Neural cell (in vitro differentiated cells): ENCODE results near the gene EFHD1.

ENCODE experiments used
- EP300 ChIP-seq: fragments of 450-650 bp; conservative IDR thresholded peaks from 2 replicates; pipeline ENCODE4 v1.6.1; 2014; ENCODE audit warnings: antibody characterized with exemption, mild to moderate bottlenecking, moderate library complexity; ENCODE audit not compliant: poor library complexity, severe bottlenecking
- EZH2 ChIP-seq: fragments of 200-600, 300-800 bp; shearing (Covaris generic), sonication (generic); IDR thresholded peaks from 2 replicates; pipeline ENCODE4 v1.6.1; 2014; ENCODE audit warnings: antibody characterized with exemption, low read length, borderline replicate concordance, mild to moderate bottlenecking; ENCODE audit not compliant: insufficient read depth, poor library complexity, severe bottlenecking
- POLR2AphosphoS5 ChIP-seq: IDR thresholded peaks from 2 replicates; pipeline ENCODE4 v1.6.1; 2012
- REST ChIP-seq: IDR thresholded peaks from 2 replicates; pipeline ENCODE4 v1.6.1; 2012; ENCODE audit warnings: borderline replicate concordance
- SMC3 ChIP-seq: fragments of 450-650 bp; conservative IDR thresholded peaks from 2 replicates; pipeline ENCODE4 v1.6.1; 2014; ENCODE audit warnings: antibody characterized with exemption, mild to moderate bottlenecking, moderate library complexity; ENCODE audit not compliant: poor library complexity
- TAF1 ChIP-seq: IDR thresholded peaks from 2 replicates; pipeline ENCODE4 v1.6.1; 2012; ENCODE audit warnings: low read depth
- TF ChIP-seq, protein P1 (sequence below): fragments of 450-650 bp; IDR thresholded peaks from 2 replicates; pipeline ENCODE4 v1.5.1; 2014; ENCODE audit warnings: antibody characterized with exemption, mild to moderate bottlenecking, moderate library complexity; ENCODE audit not compliant: poor library complexity, severe bottlenecking

GRCh38 chr2:232697059-232697806 lies 63.8 kb downstream of the EFHD1 start, which contains the start of gene GIGYF2:
- TF ChIP-seq, protein P1, sequence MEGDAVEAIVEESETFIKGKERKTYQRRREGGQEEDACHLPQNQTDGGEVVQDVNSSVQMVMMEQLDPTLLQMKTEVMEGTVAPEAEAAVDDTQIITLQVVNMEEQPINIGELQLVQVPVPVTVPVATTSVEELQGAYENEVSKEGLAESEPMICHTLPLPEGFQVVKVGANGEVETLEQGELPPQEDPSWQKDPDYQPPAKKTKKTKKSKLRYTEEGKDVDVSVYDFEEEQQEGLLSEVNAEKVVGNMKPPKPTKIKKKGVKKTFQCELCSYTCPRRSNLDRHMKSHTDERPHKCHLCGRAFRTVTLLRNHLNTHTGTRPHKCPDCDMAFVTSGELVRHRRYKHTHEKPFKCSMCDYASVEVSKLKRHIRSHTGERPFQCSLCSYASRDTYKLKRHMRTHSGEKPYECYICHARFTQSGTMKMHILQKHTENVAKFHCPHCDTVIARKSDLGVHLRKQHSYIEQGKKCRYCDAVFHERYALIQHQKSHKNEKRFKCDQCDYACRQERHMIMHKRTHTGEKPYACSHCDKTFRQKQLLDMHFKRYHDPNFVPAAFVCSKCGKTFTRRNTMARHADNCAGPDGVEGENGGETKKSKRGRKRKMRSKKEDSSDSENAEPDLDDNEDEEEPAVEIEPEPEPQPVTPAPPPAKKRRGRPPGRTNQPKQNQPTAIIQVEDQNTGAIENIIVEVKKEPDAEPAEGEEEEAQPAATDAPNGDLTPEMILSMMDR = peak; percentile 23
- TF ChIP-seq POLR2AphosphoS5 = peak; percentile 98
- peak; percentile 47 for TF ChIP-seq TAF1
- no peak for TF ChIP-seq EZH2
- peak; percentile 17 for TF ChIP-seq REST
- TF ChIP-seq EP300 = peak; percentile 58
- no peak for TF ChIP-seq SMC3
